ENCODE results near the gene ZFYVE26. TPM values are rescaled to one million over a fixed set of nuclear protein-coding genes. Genes with fewer than 3 reads are reported as not detected.
"Not testable (repeated sequence)": the region's sequence is repeated elsewhere in the genome, so short reads cannot be mapped to it uniquely, and the experiment has no call there.

The ZFYVE26 gene
- total RNA-seq, 6 donors from 2014 or later, result 27.7 to 153 (median 44.5) TPM

- Histone ChIP-seq H3K36me3 (peaks cover 0 to 11% (median 0%) of the 10 kb centered on the region in 4 donors), H3K27ac (no peak overlapping the region), H3K27me3 (no peaks in the 10 kb centered on the region), H3K9me3 (no peaks in the 10 kb centered on the region), H3K4me1 (peaks cover 0 to 6% (median 0%) of the 10 kb centered on the region in 4 donors), H3K4me3 (no peak overlapping the region)
- WGBS, 2 donors, result 91 to 95% methylated on average over 8 of the region's 8 CpGs
- TF ChIP-seq CTCF (IDR thresholded peaks at IDR 0.05) (no peak), EP300 (IDR thresholded peaks at IDR 0.05) (no peak), POLR2A (IDR thresholded peaks at IDR 0.05) (no peak), POLR2AphosphoS5 (IDR thresholded peaks at IDR 0.05) (no peak)
- ATAC-seq (ENCODE audit: low FRiP score in 2 of 2) (no peak), DNase-seq (no peak)
Measured at GRCh38 chr14:67831113-67831512, 14.7 kb upstream of the ZFYVE26 start.

- Histone ChIP-seq H3K9me3 (no peaks in the 10 kb centered on the region), H3K27ac (no peak overlapping the region), H3K4me1 (peaks cover 10 to 30% (median 19%) of the 10 kb centered on the region in 4 donors), H3K4me3 (no peak overlapping the region), H3K27me3 (no peaks in the 10 kb centered on the region), H3K36me3 (no peaks in the 10 kb centered on the region)
- TF ChIP-seq CTCF (IDR thresholded peaks at IDR 0.05) (no peak), POLR2A (IDR thresholded peaks at IDR 0.05) (no peak), EP300 (IDR thresholded peaks at IDR 0.05) (no peak), POLR2AphosphoS5 (IDR thresholded peaks at IDR 0.05) (no peak)
- no peak for DNase-seq
- ATAC-seq (ENCODE audit: low FRiP score in 2 of 2), result no peak
Measured at GRCh38 chr14:67821121-67821520, 4.7 kb upstream of the ZFYVE26 start.

GRCh38 chr14:67820428-67820971 lies 4.1 kb upstream of the ZFYVE26 start:
- Histone ChIP-seq H3K36me3 (no peaks in the 10 kb centered on the region), H3K27ac (peak overlapping the region in 3 of 4 donors; percentile 58 to 88 (median 69))
- peak in 1 of 2 donors; percentile 52 for DNase-seq

GRCh38 chr14:67819563-67820421 lies 3.4 kb upstream of the ZFYVE26 start, which contains the start of gene RAD51B:
TSS of gene RAD51B (plus strand) at chr14:67819779.
- WGBS, 2 donors, result 1% methylated on average over 22 to 30 of the region's 30 CpGs
- Histone ChIP-seq H3K36me3 (no peaks in the 10 kb centered on the region), H3K9me3 (no peaks in the 10 kb centered on the region), H3K4me3 (peak within 1 kb of the TSS; percentile 69 to 75 (median 72)), H3K27me3 (no peaks in the 10 kb centered on the region), H3K27ac (peak within 1 kb of the TSS; percentile 50 to 88 (median 64)), H3K4me1 (peaks cover 21 to 43% (median 29%) of the 10 kb centered on the region in 4 donors)
- peak; percentile 81 to 90 for DNase-seq
- no peak for TF ChIP-seq EP300 (IDR thresholded peaks at IDR 0.05)
- TF ChIP-seq POLR2A (IDR thresholded peaks at IDR 0.05), result peak in 1 of 4 donors; percentile 57
- TF ChIP-seq CTCF (IDR thresholded peaks at IDR 0.05), result no peak
- peak in 1 of 2 donors; percentile 39 for TF ChIP-seq POLR2AphosphoS5 (IDR thresholded peaks at IDR 0.05)
- ATAC-seq (ENCODE audit: low FRiP score in 2 of 2), result peak; percentile 85 to 93

More at GRCh38 chr14:67820428-67820971, 4.1 kb upstream of the ZFYVE26 start:
- 23 to 32% methylated on average over 13 of the region's 13 CpGs for WGBS, 2 donors
- peak in 1 of 2 donors; percentile 25 for ATAC-seq (ENCODE audit: low FRiP score in 2 of 2)
- Histone ChIP-seq H3K4me1 (peaks cover 14 to 36% (median 22%) of the 10 kb centered on the region in 4 donors), H3K27me3 (no peaks in the 10 kb centered on the region), H3K9me3 (no peaks in the 10 kb centered on the region), H3K4me3 (peak overlapping the region in 3 of 4 donors; percentile 69 to 74 (median 71))
- TF ChIP-seq EP300 (IDR thresholded peaks at IDR 0.05) (peak in 1 of 4 donors; percentile 24), CTCF (IDR thresholded peaks at IDR 0.05) (no peak), POLR2A (IDR thresholded peaks at IDR 0.05) (peak in 1 of 4 donors; percentile 12), POLR2AphosphoS5 (IDR thresholded peaks at IDR 0.05) (peak in 1 of 2 donors; percentile 37)

GRCh38 chr14:67818476-67818875 lies 2.1 kb upstream of the ZFYVE26 start:
- peak overlapping the region in 1 of 4 donors; percentile 88 for H3K27ac ChIP-seq
- not testable (repeated sequence) for H3K36me3 ChIP-seq; H3K4me3 ChIP-seq; H3K9me3 ChIP-seq; DNase-seq; H3K27me3 ChIP-seq; ATAC-seq (ENCODE audit: low FRiP score in 2 of 2)
- 90 to 91% methylated on average over 6 of the region's 6 CpGs for WGBS, 2 donors
- H3K4me1 ChIP-seq, result peaks cover 27 to 52% (median 32%) of the 10 kb centered on the region in 4 donors

All from upper lobe of left lung (tissue), 6 donors.